BLaER1 treated with 17β-estradiol and CSF1 and Interleukin-3, amounts not matched to agents 10 nM and 100 nM (cell line): ENCODE data around the gene LRRC56.

Experiments used
- H3K27ac ChIP-seq, 11 experiments: shearing (Covaris generic); formaldehyde crosslinking; 2 replicates each; pipeline ENCODE4 v1.8.1; 2022
- H3K27me3 ChIP-seq, 11 experiments: shearing (Covaris generic); formaldehyde crosslinking; 2 replicates each; pipeline ENCODE4 v1.8.1; 2022
- H3K36me3 ChIP-seq, 11 experiments: shearing (Covaris generic); formaldehyde crosslinking; 2 replicates each; pipeline ENCODE4 v1.8.1; 2022
- H3K4me1 ChIP-seq, 10 experiments: shearing (Covaris generic); formaldehyde crosslinking; 2 replicates each; pipeline ENCODE4 v1.8.1; 2022
- H3K4me2 ChIP-seq, 11 experiments: shearing (Covaris generic); formaldehyde crosslinking; 2 replicates each; pipeline ENCODE4 v1.8.1; 2022
- H3K4me3 ChIP-seq, 10 experiments: shearing (Covaris generic); formaldehyde crosslinking; 2 replicates each; pipeline ENCODE4 v1.8.1; 2022
- H3K9ac ChIP-seq, 11 experiments: shearing (Covaris generic); formaldehyde crosslinking; 2 replicates each; pipeline ENCODE4 v1.8.1; 2022
- H3K9me3 ChIP-seq, 11 experiments: shearing (Covaris generic); formaldehyde crosslinking; replicated peaks in 1 of 11; 2 replicates each; pipeline ENCODE4 v1.8.1; 2022
- H4K20me1 ChIP-seq, 11 experiments: shearing (Covaris generic); formaldehyde crosslinking; 2 replicates each; pipeline ENCODE4 v1.8.1; 2022
- Cebpa-rat ChIP-seq, 11 experiments: shearing (Covaris generic); IDR thresholded peaks; 2 replicates each; pipeline ENCODE4 v1.8.1; 2022

Gene LRRC56

DNA sequence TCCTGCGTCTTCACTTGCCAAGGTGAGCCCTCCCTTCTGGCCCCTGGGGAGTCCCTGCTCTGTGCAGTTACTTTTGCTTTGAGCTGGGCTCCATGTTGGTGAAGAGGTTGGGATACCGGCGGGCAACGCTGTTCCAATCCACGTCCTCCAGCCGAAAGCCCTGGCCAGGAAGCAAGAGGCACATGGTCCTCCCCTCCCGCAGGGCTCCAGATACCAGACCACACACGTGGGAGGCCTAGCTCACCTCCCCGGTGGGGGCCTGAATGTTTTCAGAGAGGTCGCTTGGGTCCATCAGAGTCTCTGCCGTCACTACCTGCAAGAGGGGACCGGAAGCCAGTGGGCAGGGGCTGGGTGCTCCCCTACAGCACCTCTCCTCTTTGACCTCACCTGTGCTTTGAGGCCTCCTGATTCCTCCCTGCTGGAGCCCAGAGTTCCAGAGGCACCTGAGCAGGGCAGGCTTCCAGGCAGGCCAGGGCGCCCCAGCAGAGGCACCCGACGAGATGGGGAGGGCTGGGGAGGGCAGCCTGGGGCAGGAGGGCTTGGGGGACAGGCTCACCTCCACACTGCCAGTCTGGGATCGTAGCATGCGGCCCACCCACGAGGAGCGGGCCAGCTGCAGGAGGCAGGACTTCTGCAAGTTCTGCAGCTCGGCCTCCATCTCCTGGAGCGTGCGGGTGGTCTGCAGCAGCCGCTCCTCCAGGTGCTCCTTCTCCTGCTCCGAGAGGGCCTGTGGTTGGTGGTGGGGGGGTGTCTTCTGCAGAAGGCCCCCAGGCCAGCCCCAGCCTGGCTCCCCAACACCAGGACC lies 20.2 kb downstream of the LRRC56 start:
- H3K36me3 ChIP-seq, result peaks cover 0 to 5% (median 0%) of the 10 kb centered on the region in 11 experiments; a peak in 3 of 22 replicates
- no peak overlapping the region for H3K9ac ChIP-seq
- H4K20me1 ChIP-seq, result peaks cover 0 to 64% (median 40%) of the 10 kb centered on the region in 11 experiments; a peak in 21 of 22 replicates
- no peaks in the 10 kb centered on the region for H3K9me3 ChIP-seq
- peaks cover 48 to 67% (median 52%) of the 10 kb centered on the region in 11 experiments for H3K27me3 ChIP-seq
- H3K27ac ChIP-seq, result no peak overlapping the region
- TF ChIP-seq Cebpa-rat (IDR thresholded peaks at IDR 0.05), result no peak
- H3K4me2 ChIP-seq, result 0 out of 22 replicates have a peak overlapping the region, but pooled peaks of 1 of the 11 experiments have one; percentile 96
- H3K4me3 ChIP-seq, result no peak overlapping the region
- peaks cover 30 to 70% (median 49%) of the 10 kb centered on the region in 10 experiments for H3K4me1 ChIP-seq

DNA sequence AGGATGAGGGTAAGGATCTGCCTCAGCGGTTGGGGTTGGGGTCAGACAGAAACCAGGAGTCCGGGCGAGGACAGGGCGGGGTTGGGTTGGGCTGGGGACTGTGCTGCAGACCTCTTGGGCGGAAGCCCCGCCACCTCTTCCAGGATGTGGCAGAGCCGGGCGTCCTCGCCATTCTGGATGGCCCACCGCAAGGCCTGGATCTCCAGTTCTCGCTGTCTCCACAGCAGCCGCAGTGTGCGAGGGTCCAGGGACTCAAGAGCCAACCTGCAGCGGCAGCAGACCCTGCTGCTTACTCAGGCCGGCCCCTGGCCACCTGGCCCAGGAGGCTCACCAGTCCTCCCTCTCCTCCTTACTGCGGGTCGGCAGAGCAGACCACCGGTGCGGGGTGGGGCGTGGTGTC lies 21.2 kb downstream of the LRRC56 start:
- no peak overlapping the region for H3K4me2 ChIP-seq
- no peak overlapping the region for H3K9ac ChIP-seq
- no peaks in the 10 kb centered on the region for H3K9me3 ChIP-seq
- TF ChIP-seq Cebpa-rat (IDR thresholded peaks at IDR 0.05), result no peak
- H3K4me1 ChIP-seq, result peaks cover 30 to 63% (median 49%) of the 10 kb centered on the region in 10 experiments
- peaks cover 48 to 64% (median 52%) of the 10 kb centered on the region in 11 experiments for H3K27me3 ChIP-seq
- H3K27ac ChIP-seq, result no peak overlapping the region
- no peak overlapping the region for H3K4me3 ChIP-seq
- peaks cover 0 to 13% (median 0%) of the 10 kb centered on the region in 11 experiments; a peak in 5 of 22 replicates for H3K36me3 ChIP-seq
- peaks cover 6 to 68% (median 49%) of the 10 kb centered on the region in 11 experiments; a peak in 21 of 22 replicates for H4K20me1 ChIP-seq

- no peak for TF ChIP-seq Cebpa-rat (IDR thresholded peaks at IDR 0.05)
- peak overlapping the region in 5 of 11 experiments; percentile 92 to 100 (median 97); a peak in 6 of 22 replicates for H3K4me2 ChIP-seq
- H3K4me1 ChIP-seq, result peaks cover 30 to 62% (median 45%) of the 10 kb centered on the region in 10 experiments
- peaks cover 48 to 59% (median 52%) of the 10 kb centered on the region in 11 experiments for H3K27me3 ChIP-seq
- no peak overlapping the region for H3K9ac ChIP-seq
- H3K9me3 ChIP-seq, result no peaks in the 10 kb centered on the region
- peaks cover 0 to 20% (median 0%) of the 10 kb centered on the region in 11 experiments; a peak in 5 of 22 replicates for H3K36me3 ChIP-seq
- no peak overlapping the region for H3K4me3 ChIP-seq
- H3K27ac ChIP-seq, result no peak overlapping the region
- H4K20me1 ChIP-seq, result peaks cover 12 to 68% (median 47%) of the 10 kb centered on the region in 11 experiments; a peak in 21 of 22 replicates
These were observed 21.8 kb downstream of the LRRC56 start for GRCh38 chr11:559020-559620.

DNA sequence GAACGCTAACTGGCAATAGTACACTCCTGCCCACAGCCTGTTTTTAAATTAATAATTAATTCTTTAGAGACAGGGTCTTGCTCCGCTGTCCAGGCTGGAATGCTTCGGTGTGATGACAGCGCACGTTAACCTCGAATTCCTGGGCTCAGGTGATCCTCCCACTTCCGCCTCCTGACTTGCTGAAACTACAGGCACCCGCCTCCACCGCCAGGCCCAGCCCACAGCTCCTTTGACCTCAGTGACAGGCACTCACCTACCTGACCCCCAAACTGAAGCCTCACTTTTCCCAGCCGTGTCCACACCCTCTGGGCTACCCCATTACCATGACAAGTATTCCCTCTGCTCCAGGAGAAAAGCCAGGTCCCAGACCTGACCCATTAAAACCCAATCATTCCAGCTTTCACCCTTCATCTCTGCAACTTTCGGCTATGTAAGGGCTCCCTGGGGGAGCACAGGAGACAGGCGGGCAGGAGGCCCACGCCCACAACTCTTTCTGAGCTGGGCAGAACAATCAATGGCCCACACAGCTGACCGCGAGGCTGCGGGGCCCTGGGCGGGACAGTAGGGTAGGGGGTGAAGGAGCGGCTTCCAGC lies 22.5 kb downstream of the LRRC56 start:
- peak overlapping the region in 8 of 11 experiments; percentile 42 to 70 (median 58); a peak in 11 of 22 replicates for H3K27ac ChIP-seq
- H3K36me3 ChIP-seq, result peaks cover 0 to 22% (median 0%) of the 10 kb centered on the region in 11 experiments; a peak in 5 of 22 replicates
- no peak for TF ChIP-seq Cebpa-rat (IDR thresholded peaks at IDR 0.05)
- H3K27me3 ChIP-seq, result peaks cover 45 to 52% (median 49%) of the 10 kb centered on the region in 11 experiments
- peaks cover 25 to 57% (median 39%) of the 10 kb centered on the region in 10 experiments for H3K4me1 ChIP-seq
- H4K20me1 ChIP-seq, result peaks cover 14 to 69% (median 45%) of the 10 kb centered on the region in 11 experiments; a peak in 21 of 22 replicates
- peak overlapping the region; percentile 77 to 99 (median 98) for H3K4me3 ChIP-seq
- peak overlapping the region; percentile 91 to 100 (median 97) for H3K4me2 ChIP-seq
- peak overlapping the region; percentile 55 to 82 (median 73); a peak in 20 of 22 replicates for H3K9ac ChIP-seq
- H3K9me3 ChIP-seq, result no peaks in the 10 kb centered on the region

- Histone ChIP-seq H3K36me3 (peaks cover 0 to 22% (median 0%) of the 10 kb centered on the region in 11 experiments; a peak in 5 of 22 replicates), H3K4me1 (peaks cover 25 to 60% (median 38%) of the 10 kb centered on the region in 10 experiments), H3K9me3 (no peaks in the 10 kb centered on the region), H3K4me3 (peak within 1 kb of the TSS; percentile 77 to 99 (median 98)), H3K4me2 (peak within 1 kb of the TSS; percentile 93 to 100 (median 98)), H3K9ac (peak within 1 kb of the TSS; percentile 62 to 85 (median 77)), H3K27ac (peak within 1 kb of the TSS; percentile 42 to 70 (median 62); a peak in 20 of 22 replicates), H3K27me3 (peaks cover 40 to 48% (median 44%) of the 10 kb centered on the region in 11 experiments), H4K20me1 (peaks cover 22 to 66% (median 45%) of the 10 kb centered on the region in 11 experiments; a peak in 21 of 22 replicates)
- TF ChIP-seq Cebpa-rat (IDR thresholded peaks at IDR 0.05), result no peak
These were observed 23.2 kb downstream of the LRRC56 start, which contains the start of the genes LMNTD2 and RASSF7 for GRCh38 chr11:560305-561147. TSS of gene LMNTD2 (minus strand) at chr11:560738. CDS start at chr11:560716, 22 bp downstream. TSS of gene RASSF7 (plus strand) at chr11:560970. CDS start at chr11:561769, 799 bp downstream.

GRCh38 chr11:561148-562003 lies 24.0 kb downstream of the LRRC56 start:
- Histone ChIP-seq H3K4me2 (peak overlapping the region; percentile 93 to 100 (median 98)), H3K4me3 (peak overlapping the region; percentile 77 to 99 (median 98)), H3K9me3 (no peaks in the 10 kb centered on the region), H3K27me3 (peaks cover 32 to 39% (median 36%) of the 10 kb centered on the region in 11 experiments), H3K4me1 (peaks cover 26 to 60% (median 38%) of the 10 kb centered on the region in 10 experiments), H4K20me1 (peaks cover 23 to 66% (median 44%) of the 10 kb centered on the region in 11 experiments; a peak in 21 of 22 replicates), H3K9ac (peak overlapping the region; percentile 62 to 85 (median 77)), H3K27ac (peak overlapping the region in 7 of 11 experiments; percentile 8 to 61 (median 47); a peak in 11 of 22 replicates), H3K36me3 (peaks cover 0 to 22% (median 0%) of the 10 kb centered on the region in 11 experiments; a peak in 7 of 22 replicates)
- TF ChIP-seq Cebpa-rat (IDR thresholded peaks at IDR 0.05), result no peak
